ENCODE results near the gene C2orf49. TPM values are rescaled to one million over a fixed set of nuclear protein-coding genes. Genes with fewer than 3 reads are reported as not detected.
A peak's percentile ranks its signal among the peaks of the same experiment; 100 is the strongest.

The C2orf49 gene
- total and polyA plus RNA-seq, 9 of the 15 experiments (the other 6 are each of a cell fraction or from before 2014, with no cell fraction given), result 17.9 to 38.2 (median 25.6) TPM

- Histone ChIP-seq H3K9me3 (replicated peaks; ENCODE audit: control insufficient read depth, insufficient read depth, low read depth, low read length) (no peaks in the 10 kb centered on the region), H3K4me1 (replicated peaks in 1 of 2; ENCODE audit: control insufficient read depth in 2 of 2, insufficient read depth in 2 of 2, low read length in 2 of 2) (no peaks in the 10 kb centered on the region), H4K20me1 (replicated peaks; ENCODE audit: control insufficient read depth, insufficient read depth, low read length) (no peaks in the 10 kb centered on the region; the same call in 1 of the 2 replicates), H3K27ac (ENCODE audit: extremely low read depth, low read depth, low read length) (no peak overlapping the region), H3K9me1 (ENCODE audit: control insufficient read depth, insufficient read depth, low read length) (no peaks in the 10 kb centered on the region), H3K36me3 (ENCODE audit: control insufficient read depth, insufficient read depth, low read length) (peaks cover 44% of the 10 kb centered on the region), H3K4me3 (no peak overlapping the region), H3K79me2 (ENCODE audit: control insufficient read depth, insufficient read depth, low read length) (peaks cover 28% of the 10 kb centered on the region), H3K9ac (ENCODE audit: insufficient read depth in 1 of 2, low read depth in 2 of 2, low read length in 2 of 2) (no peak overlapping the region), H3K27me3 (ENCODE audit: control insufficient read depth in 2 of 2, insufficient read depth in 2 of 2, low read length in 2 of 2) (no peaks in the 10 kb centered on the region), H2AFZ (ENCODE audit: low read depth, low read length) (no peak overlapping the region), H3K4me2 (ENCODE audit: insufficient read depth, low read length) (no peak overlapping the region)
- TF ChIP-seq PURB (CRISPR knock-in tag; IDR thresholded peaks at IDR 0.05; ENCODE audit: low read depth) (no peak), CTCF (IDR thresholded peaks at IDR 0.05 in 2 of 3, conservative IDR thresholded peaks at IDR 0.05 in 1 of 3; ENCODE audit: insufficient read depth in 2 of 3, low read depth in 1 of 3, low read length in 3 of 3) (0 out of 6 replicates have a peak, but pooled peaks of 2 of the 3 experiments have one; percentile 8 to 29)
- DNase-seq (ENCODE audit: extremely low read depth in 1 of 4, low spot score in 3 of 4) (peak in 1 of 4 experiments; percentile 29), FAIRE-seq (no peak), ATAC-seq (peak; percentile 80)
- ChIA-PET POLR2A (interaction anchor here (1.3 kb wide), 1 partner anchor 11 kb away, joined by 5 read pairs; no protein-coding TSS in a partner anchor), CTCF (ENCODE audit: low intra/inter-chr PET ratio) (no interaction called here)
- intact Hi-C loops (cut with micrococcal nuclease), result loop anchor here (5.0 kb wide), 1 partner anchor 62 kb away; no protein-coding TSS in a partner anchor
- no TSS peak for BruUV-seq (replicated peaks)
- 69% methylated on average over 5 of the region's 5 CpGs for WGBS (ENCODE audit: insufficient coverage, low coverage, missing lambda C conversion rate)
- in situ Hi-C loops (cut with MboI), result no loop called here
These were observed 38.0 kb upstream of the C2orf49 start for GRCh38 chr2:105299290-105299689.

GRCh38 chr2:105301646-105302045 is 35.7 kb upstream of the C2orf49 start:
- Histone ChIP-seq H4K20me1 (replicated peaks; ENCODE audit: control insufficient read depth, insufficient read depth, low read length) (no peaks in the 10 kb centered on the region), H3K9ac (ENCODE audit: insufficient read depth in 1 of 2, low read depth in 2 of 2, low read length in 2 of 2) (peak overlapping the region in 1 of 2 experiments; percentile 51; a peak in 1 of 4 replicates), H3K4me2 (ENCODE audit: insufficient read depth, low read length) (no peak overlapping the region), H2AFZ (ENCODE audit: low read depth, low read length) (no peak overlapping the region), H3K4me3 (no peak overlapping the region), H3K36me3 (ENCODE audit: control insufficient read depth, insufficient read depth, low read length) (peaks cover 39% of the 10 kb centered on the region), H3K27ac (ENCODE audit: extremely low read depth, low read depth, low read length) (no peak overlapping the region), H3K9me1 (ENCODE audit: control insufficient read depth, insufficient read depth, low read length) (no peaks in the 10 kb centered on the region), H3K4me1 (replicated peaks in 1 of 2; ENCODE audit: control insufficient read depth in 2 of 2, insufficient read depth in 2 of 2, low read length in 2 of 2) (no peaks in the 10 kb centered on the region), H3K9me3 (replicated peaks; ENCODE audit: control insufficient read depth, insufficient read depth, low read depth, low read length) (no peaks in the 10 kb centered on the region), H3K27me3 (ENCODE audit: control insufficient read depth in 2 of 2, insufficient read depth in 2 of 2, low read length in 2 of 2) (no peaks in the 10 kb centered on the region), H3K79me2 (ENCODE audit: control insufficient read depth, insufficient read depth, low read length) (peaks cover 28% of the 10 kb centered on the region)
- intact Hi-C loops (cut with micrococcal nuclease), result no loop called here
- WGBS (ENCODE audit: insufficient coverage, low coverage, missing lambda C conversion rate), result 81% methylated on average over 2 of the region's 3 CpGs
- no TSS peak for BruUV-seq (replicated peaks)
- POLR2A ChIA-PET, result no interaction called here
- FAIRE-seq, result no peak
- in situ Hi-C loops (cut with MboI), result no loop called here
- CTCF ChIA-PET (ENCODE audit: low intra/inter-chr PET ratio), result no interaction called here
- no peak for DNase-seq (ENCODE audit: extremely low read depth in 1 of 4, low spot score in 3 of 4)
- ATAC-seq, result no peak
- no peak for TF ChIP-seq CBX2 (IDR thresholded peaks at IDR 0.05; ENCODE audit: insufficient read depth, low read length, poor library complexity, severe bottlenecking)
- TF ChIP-seq ZBTB43 (CRISPR knock-in tag; IDR thresholded peaks at IDR 0.05), result no peak
- no peak for TF ChIP-seq ZNF239 (CRISPR knock-in tag; IDR thresholded peaks at IDR 0.05)
- TF ChIP-seq PURB (CRISPR knock-in tag; IDR thresholded peaks at IDR 0.05; ENCODE audit: low read depth), result no peak
- TF ChIP-seq ZNF316 (IDR thresholded peaks at IDR 0.05), result no peak
- TF ChIP-seq EZH2 (IDR thresholded peaks at IDR 0.05; ENCODE audit: borderline replicate concordance, low read depth, low read length), result no peak
- no peak for TF ChIP-seq BRF2 (IDR thresholded peaks at IDR 0.05; ENCODE audit: borderline replicate concordance, insufficient read depth, insufficient read length)

Measured in K562 (cell line).